Kasumi-1 (cell line): ENCODE results near the gene ZEB2.
A peak's percentile ranks its signal among the peaks of the same experiment; 100 is the strongest.

Experiments used
- DNase-seq, 2 experiments: peaks; one replicate each; lab custom pipeline; 2025; lab: John Stamatoyannopoulos, UW

ZEB2 gene

DNA sequence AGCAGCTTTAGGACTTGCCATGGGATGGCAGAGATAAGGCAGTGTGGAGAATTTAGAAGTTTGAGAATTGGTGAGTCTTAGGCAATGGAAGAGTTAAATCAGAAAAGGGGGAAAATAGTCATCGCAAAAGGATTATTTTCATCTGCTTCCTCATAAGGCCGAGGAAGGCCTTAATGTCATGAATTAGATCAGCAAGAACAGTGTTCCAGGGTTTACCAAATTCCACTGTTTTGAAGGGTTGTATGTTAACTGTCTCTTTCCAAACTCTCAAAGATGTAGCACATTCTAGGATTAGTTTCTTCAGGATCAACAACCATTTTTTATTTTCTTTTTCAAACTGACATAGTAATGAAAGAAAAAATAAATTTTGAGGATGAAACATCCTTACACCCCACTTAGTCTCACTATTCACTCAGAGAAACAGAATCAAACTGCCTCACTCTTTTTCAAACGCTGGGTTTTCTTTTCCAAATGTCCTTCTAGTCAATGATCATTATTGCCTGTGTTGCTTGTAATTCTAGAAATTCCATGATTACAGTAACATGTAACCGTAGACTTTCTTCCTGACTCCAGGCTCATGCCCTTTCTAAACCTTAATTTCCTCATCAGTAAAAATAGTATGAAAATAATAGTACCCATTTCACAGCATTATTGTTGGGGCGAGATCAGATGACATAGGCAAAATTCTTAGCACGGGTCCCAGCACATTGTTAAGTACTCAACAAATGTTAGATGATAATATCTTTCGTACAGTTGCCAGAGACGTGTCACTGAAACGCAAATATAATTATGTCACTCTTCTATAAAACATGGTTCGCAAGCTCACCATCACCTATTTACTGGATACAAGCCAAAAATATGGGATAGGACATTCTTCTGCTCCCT, 23.6 kb downstream of the ZEB2 start:
- no peak for DNase-seq

DNA sequence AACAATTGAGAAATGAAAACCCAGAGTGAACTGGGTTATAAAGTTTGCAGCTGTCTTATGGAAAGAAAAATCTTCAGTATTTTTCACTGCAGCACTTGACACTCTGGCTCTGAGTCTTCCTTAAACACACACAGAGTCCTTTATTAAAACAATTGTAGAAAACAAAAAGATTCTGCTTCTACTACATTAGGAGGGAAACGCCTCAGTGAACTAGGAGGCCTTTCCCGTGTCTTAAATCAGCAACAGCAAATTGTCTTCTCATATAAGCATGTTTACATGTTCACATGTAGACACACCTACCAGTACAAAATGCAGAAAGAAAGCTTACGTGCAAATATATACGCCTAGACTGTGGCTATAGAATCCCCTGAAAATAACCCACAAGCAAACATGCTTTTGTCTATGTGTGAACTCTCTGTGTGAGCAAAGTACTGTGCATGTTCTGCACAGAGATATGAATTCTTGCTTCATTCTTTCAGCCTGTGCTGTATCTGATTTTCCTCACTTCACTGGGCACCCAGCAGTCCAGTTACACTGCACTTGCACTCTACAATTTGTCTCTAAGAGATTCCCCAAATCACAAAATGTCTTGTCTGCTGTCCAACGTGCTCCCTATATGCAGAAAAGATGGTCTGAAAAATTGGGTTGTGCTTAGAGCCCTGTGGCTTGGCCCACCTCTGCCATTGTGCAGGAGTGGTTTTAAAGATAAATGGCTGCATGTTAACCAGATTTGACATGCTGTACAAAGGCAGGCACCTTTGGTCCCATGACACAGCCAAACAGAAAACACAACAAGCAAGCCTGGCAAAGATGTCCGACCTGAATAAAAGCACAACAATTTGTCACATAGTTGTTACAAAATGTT, 24.5 kb downstream of the ZEB2 start:
- DNase-seq, result no peak

DNA sequence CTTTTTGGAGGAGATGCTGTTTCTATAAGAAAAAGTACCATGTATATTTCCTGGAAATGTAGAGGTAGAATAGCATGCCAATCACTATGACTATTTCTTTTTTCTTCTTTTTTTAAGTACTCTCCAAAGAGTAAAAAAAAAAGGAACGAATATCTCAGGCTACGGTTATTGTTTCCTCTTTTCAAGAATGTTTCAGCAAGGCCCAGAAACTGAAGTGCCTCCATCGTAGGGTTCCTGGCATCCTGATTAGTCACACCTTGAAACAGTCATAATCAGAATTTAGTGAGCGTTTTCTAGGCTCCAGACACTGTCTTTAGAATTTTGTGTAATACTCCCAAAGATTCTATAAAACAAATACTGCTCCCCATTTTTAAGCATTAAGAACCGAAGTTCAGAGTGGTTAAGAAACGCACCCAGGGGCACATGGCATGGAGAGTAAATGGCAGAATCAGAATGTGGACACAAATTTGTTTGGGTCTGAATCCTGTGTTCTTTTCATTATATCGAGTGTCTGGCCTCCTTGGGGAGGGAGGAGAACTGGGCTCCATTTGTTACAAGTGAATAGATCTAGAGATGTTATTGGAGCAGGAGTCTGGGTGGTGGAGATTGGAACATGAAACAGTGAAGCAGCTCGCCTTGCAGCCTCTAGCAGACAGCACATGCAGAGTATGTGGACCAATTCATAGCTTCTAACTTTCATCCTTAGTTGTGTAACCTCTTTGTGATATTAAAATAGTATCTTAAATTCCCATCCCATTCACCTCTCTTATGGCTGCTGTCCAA, 26.7 kb downstream of the ZEB2 start:
- peak; percentile 77 to 80 for DNase-seq

DNA sequence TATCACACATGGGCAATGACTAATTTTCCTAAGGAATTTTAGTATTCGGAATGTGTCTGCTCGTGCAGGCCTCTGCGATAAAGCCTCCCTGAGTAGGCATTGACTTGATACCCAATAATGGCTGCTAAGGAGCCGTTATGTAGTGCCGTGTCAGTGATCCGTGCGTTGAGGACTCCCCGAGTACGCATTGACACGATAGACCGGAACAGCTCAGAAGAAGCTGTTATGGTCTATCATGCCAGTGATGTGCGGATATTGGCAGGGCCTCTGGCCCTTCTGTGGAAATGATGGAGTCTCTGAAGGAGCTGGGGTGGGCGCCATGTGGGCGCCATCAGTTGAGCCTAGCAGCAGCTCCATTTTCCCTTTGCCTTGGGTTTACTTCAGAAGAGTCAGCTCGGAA, 29.1 kb downstream of the ZEB2 start:
- no peak for DNase-seq

DNA sequence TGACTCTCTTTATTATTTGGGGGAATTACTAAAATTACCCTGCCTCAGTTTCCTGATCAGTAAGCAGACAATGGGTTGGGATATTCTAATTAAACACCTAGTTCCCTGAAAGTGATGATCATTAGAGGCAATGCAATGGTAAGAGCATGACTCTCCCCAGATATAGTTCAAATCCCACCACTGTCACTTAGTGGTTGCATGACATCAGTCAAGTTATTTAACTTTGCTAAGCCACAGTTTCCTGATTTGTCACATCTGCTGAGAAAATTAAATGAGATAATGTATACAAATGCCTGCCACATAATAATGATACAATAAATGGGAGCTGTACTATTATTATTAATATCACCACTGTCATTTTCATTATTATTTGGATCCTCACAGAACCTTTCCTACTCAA, 29.9 kb downstream of the ZEB2 start:
- DNase-seq, result peak; percentile 24 to 30

DNA sequence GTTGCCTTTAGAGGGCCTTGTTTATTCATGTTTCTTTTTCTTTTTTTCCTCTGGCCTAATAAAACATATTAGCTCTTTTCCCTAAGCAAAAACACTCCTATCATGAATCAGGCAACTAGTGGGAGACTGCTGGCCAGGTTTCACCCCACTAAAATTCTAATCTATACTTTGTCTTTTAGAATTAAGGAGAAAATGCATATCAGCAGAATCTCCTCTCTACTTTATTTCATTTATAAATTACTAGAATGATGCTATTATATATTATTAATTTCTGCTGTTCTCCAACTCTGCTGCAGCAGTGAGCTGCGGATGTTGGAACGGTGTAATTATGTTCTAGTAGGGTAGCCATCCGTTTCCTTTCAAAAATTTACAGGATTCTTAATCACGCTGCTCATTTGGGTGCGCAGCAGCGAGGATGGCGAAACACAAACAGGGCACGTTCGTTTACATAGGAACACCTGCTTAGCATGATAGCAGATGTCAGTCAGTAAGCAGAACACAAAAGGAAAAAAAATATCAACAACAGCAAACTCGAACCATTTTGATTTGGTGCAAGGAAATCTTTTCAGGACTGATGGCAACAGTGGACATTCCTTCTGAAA, 30.5 kb downstream of the ZEB2 start:
- no peak for DNase-seq

DNA sequence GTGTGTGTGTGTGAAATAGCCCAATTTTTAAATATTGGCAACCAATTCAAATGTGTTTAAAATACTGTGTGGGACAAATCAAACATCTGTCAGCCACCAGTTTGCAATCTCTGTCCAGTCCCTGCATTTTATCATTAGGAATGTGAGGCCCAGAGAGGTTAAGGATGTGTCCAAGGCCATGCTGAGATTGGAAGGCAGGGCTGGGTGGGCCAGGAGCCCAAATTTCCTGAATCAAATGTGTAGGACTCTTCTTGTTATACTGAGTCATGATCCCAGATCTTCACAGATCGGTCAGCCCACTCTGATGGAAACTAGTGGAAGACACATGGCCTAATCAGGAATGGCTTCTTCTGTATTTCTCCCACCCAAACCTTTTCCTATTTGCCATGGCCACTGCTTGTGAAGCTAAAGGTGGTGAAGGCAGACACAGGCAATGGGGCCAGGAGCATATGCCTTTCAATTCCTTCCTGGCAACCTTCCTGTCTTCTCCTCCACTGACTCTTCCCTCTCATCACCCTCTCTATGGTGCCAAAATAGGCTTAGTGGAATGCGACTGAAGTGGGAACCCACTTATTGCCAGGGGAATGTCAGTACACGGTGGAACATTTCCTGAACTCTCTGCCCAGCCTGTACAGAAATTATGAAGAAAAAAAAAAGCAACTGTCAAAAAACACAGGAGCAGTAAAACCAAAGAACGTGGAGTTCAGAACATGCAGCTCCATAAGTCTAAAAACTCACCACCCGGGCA, 35.5 kb downstream of the ZEB2 start:
- no peak for DNase-seq

DNA sequence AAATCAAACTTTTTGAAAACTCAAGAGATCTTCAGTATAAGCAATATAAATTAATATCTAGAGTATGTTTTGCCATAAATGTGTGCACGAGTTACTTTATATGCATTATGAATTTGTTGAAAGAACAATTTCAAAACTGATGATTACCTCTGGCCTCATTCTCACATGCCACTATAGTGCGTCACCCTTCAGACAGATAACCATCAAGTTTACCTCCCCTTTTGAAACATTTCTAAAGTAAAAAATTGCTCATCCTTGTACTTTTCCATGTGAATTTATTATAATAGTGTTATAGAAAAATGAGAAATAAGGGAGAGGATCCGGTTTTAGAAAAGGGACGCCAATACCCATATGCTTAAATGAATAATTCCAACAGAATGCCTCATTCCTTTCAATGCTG, 38.3 kb downstream of the ZEB2 start:
- no peak for DNase-seq

DNA sequence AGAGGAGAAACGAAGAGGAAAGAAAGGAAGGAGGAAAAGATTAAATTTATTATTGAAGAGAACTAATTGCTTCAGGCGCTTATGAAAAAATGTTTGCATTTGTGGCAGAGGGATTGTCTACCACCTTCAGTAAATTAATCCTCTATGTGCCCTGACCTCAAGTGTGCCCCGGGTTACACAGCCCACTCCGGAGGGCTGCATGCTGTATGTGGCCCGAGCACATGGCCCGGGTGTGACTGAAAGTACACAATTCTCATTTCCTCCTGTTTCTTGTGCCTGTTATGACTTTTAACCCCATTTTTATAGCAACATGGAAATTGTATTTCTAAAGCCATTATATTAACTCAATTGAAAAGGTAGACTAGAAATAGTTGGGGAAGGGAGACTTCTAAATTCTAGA, 38.8 kb downstream of the ZEB2 start:
- DNase-seq, result no peak

DNA sequence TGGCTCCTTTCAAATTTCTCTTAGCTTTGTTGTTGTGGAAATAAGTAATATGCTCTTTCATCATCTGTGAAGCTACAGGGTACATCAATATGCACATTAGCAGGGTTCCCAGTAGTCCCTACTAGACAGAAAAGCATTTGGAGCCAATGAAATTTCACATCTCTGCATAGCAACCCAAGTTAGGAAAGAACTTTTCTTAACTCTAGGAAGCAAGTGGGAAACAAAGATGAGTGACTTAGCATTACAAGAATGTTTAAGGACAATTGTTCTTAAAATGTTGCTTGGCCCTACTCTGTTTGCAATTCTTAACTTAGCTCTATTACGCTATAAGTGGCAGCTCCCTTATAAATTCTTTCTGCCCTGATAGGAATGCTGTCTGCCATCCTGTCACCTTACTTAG, 39.6 kb downstream of the ZEB2 start:
- no peak for DNase-seq

DNA sequence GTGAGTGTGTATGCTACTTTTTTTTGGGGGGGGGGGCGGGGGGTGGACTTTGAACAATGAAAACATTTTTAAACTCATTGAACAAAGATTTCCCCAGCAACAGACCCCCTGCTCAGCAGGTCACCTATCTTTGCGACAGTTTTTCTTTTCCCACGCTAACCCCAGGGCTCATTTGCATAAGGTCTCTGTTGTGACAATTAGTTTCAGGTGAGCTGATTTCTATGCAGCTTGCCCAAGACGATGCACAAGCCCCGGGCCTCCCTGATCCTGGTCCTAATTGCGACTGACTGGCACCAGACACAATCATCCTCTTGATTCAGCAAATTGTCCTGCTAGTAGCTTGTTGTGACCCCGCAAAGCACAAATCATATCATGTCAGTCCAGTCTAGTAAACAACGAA, 40.3 kb downstream of the ZEB2 start:
- no peak for DNase-seq

DNA sequence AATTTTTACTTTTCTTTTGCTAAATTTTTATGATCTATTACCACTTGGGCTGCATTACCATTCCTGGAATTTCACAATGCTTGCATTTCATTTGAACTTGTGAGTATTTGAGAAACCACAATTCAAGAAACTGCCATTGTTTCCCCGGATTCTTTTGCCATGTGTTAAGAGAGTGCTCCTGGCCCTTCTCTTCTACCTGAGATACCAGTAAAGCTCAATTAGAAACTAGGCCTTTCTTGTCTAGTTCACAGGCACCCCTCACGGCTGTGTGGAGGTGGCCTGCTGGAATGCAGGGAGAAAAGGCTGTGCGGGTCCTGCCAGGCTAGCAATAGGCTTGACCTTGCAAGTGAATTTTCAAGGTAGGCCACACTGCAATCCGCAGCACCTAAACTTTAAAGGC, 40.8 kb downstream of the ZEB2 start:
- DNase-seq, result no peak

DNA sequence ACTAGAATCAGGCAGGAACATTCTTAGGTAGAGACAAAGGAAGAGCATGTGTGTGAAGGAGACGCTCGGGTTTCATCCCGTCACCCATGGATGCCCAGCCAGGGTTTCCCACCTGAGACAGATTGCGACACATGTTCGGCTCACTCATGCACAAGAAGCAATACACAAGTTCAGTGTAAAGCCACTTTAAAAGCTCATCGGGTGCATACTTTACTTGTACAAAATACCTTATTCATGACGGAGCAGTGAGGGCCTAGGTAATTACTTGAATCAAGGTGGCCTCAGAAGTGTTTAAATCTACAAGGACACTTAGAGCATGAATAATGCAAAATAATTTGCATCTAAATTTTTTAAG, 42.0 kb downstream of the ZEB2 start:
- no peak for DNase-seq

DNA sequence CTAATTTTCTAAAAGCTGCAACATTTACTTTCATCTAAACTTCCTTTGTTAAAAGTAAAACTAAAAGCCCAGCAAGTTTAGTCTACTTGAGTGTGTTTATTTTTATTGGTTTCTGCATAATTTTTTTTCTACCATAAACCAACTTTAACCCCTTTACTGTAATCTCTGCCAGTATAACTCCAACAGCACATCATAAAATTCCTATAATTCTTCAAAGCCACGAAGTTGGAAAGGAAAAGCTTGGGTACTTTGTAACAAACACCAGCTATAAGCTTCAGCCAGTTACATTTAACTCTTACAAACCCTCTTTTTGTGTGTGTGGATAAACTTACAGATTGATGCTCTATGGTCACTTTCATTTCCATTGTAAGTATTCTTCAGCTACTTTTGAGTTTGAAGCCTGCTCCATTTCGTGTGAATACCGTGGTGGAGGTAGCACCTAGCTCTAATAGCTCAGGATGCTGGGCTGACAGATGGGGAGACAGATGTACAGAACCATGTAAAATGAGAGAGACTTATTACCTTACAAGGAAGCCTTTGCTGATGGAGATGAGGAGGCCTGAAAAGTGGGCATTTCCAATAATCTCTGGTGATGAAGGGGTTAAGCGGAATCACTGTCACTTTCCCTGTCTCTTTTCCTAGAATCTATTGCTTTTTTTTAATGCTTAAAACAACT, 42.5 kb downstream of the ZEB2 start:
- DNase-seq, result no peak

DNA sequence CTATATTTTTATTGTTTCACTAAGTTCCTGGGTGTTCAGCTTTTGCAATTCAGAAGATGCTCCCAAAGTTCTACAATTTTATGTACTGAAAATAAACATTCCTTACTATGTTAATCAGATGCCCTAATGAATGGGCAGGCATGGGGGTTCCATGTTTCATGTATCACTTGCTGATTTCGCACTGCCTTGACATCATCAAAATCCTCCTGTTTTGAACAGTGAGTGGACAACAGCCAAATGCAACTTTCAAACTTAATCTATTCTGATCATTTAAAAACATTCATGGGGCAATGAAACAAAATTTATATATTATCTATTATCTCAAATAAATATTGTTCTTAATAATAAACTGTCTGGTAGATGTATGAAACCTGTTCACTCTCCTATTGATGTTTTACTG, 43.2 kb downstream of the ZEB2 start:
- DNase-seq, result no peak

DNA sequence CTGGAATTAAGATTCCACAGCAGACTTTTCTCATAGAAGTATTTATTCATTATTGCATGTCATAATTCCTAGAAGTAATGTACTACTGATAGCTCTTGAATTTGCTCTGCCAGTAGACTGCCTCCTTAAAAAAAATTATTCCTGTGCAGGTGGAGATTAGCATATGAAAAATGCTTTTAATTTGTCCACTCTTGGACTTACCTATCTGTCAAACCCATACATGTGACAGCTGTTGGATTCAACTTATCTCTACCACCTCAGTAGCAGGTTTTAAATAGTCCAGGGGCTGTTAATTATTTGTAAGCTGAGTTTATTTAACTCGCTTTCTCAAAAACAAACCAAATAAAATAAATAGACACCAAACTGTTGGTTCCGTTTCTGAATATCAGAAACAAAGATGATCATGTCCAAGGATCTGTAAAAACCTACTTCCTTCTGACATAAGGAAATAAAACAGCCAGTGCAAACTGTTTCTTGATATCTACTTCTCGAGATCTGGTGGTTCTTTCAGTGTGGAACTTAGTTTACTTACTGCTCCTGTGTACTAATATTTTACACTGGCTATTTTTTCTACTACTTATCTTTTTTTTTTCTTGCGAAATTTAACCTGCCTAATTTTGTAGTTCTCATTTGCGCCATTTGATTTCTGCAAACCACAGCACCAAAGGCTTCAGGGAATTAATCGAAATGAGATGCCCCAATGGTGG, 44.2 kb downstream of the ZEB2 start:
- no peak for DNase-seq

DNA sequence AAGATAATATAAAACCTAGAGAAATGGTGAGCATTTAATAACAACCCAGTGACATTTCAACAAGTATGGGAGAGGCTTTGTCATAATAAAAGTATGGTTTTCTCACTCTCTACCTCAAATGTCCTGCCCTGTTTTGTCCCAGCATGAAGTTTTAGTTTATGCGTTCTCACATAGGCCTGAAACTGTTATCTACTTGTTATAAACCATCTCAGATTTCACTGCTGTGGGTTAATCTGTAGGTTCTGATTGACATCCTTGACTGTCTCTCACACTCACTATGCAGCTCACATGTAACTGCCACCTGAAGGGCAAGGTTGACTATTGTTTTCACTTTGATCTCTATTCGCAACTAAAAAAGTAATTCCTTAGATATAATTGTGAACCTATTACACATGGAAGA, 44.9 kb downstream of the ZEB2 start:
- no peak for DNase-seq

DNA sequence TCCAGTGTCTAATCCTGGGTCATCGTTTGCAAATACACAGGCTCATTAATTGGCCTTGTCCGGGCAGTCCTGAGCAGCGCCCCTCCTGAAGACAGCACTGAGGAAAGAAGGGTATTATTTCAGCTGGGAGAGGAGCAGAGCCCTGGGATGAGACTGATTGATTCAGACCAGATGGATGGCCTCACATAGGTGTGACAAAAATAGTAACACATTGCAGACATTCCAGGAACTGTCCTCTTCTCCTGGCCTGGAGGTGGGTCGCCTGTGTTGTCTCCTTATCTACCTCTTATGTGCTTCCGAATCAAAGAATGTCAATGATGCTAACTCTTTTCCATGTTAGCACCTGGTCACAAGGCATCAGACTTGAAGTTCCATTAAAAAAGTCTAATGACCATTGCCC, 45.9 kb downstream of the ZEB2 start:
- DNase-seq, result no peak

DNA sequence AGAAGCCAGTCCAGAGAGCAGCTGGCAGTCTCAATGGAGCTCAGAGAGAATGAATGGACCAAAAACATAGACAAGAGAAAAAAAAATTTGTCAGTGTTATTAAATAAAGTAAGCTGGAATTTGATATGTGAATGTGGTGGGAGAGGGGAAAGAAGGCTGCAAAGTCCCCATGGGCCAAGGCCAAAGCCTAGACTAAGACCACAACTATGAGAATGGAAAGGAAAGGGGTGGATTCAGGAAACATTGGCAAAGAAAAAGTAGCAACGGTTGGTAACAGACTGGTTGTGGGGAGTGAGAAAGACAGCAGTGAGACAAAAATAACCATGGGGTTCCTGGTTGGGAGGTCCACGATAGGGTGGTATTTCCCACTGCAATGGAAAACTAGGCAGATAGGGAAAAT, 47.0 kb downstream of the ZEB2 start:
- DNase-seq, result peak; percentile 69 to 87

DNA sequence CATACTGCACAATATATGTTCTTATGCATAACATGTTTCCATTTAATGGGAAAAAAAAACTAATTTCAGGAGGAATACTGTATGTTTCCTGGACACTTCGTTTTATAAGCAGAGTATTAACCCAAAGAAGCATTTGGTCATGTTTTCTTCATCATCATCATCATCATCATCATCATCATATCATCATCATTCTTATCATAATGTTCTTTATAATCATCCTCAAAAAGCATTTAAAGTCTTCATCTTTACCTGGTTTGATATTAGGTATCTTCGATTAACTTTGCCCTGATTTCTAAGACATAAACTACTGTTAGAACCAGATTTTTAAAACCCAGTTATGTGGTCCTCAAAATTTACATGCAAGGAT, 47.9 kb downstream of the ZEB2 start:
- no peak for DNase-seq
